Measurements from ENCODE around the gene DNAL4. TPM values are rescaled to one million over a fixed set of nuclear protein-coding genes. Genes with fewer than 3 reads are reported as not detected.
A peak's percentile ranks its signal among the peaks of the same experiment; 100 is the strongest.

DNAL4 gene
- polyA plus RNA-seq, 3 donors: 8.9 to 9.3 (median 9.0) TPM

DNA sequence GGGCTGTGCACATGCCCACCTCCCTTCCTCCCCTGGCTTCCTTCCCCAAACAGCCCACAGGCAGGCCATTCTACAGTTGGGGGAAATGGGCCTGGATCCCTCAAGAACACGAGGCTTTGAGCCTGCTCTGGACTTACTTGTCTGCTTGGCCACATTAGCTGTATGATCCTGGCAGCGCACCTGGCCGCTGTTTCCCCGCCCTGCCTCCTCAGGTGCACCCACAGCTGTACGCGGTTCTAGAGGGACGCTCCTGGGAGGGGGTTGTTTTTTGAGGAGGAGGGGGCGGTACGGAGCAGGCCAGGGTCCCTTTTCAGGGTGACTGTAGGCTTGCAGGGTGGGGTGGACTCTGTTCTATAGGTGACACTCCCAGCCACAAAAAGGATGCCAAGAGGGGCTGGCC, 26.6 kb downstream of the DNAL4 start:
- no peaks in the 10 kb centered on the region for H3K36me3 Mint-ChIP-seq
- H3K4me3 ChIP-seq (replicated peaks in 1 of 3; ENCODE audit: low read depth in 2 of 3, low read length in 3 of 3): no peak overlapping the region
- H3K9me3 ChIP-seq (replicated peaks in 1 of 2; ENCODE audit: control insufficient read depth in 1 of 2, insufficient read depth in 1 of 2, low read length in 2 of 2): no peaks in the 10 kb centered on the region
- peaks cover 1 to 5% (median 3%) of the 10 kb centered on the region in 3 donors for H3K27me3 Mint-ChIP-seq (ENCODE audit: low read depth in 3 of 3)
- no peak overlapping the region for H3K4me3 Mint-ChIP-seq
- H3K9me3 Mint-ChIP-seq: peaks cover 0 to 3% (median 0%) of the 10 kb centered on the region in 7 donors
- H3K4me1 ChIP-seq (ENCODE audit: control insufficient read depth in 1 of 2, insufficient read depth in 2 of 2, low read length in 2 of 2): no peaks in the 10 kb centered on the region
- no peak overlapping the region for H3K9ac ChIP-seq (ENCODE audit: insufficient read depth, low read length, poor library complexity, severe bottlenecking)
- H3K4me1 Mint-ChIP-seq: peaks cover 6% of the 10 kb centered on the region
- no peak for DNase-seq
- no peak overlapping the region for H3K27ac ChIP-seq (ENCODE audit: low read depth in 1 of 2, low read length in 2 of 2)
- H3K4me2 ChIP-seq (replicated peaks; ENCODE audit: extremely low read depth, low read length, poor library complexity, severe bottlenecking): no peak overlapping the region
- H3K27ac Mint-ChIP-seq: peak overlapping the region in 1 of 7 donors; percentile 11
- no peaks in the 10 kb centered on the region for H3K79me2 ChIP-seq (ENCODE audit: insufficient read depth, low read length)
- H3K27me3 ChIP-seq (ENCODE audit: control insufficient read depth in 2 of 2, insufficient read depth in 2 of 2, low read length in 2 of 2): no peaks in the 10 kb centered on the region
- TF ChIP-seq, protein P1, sequence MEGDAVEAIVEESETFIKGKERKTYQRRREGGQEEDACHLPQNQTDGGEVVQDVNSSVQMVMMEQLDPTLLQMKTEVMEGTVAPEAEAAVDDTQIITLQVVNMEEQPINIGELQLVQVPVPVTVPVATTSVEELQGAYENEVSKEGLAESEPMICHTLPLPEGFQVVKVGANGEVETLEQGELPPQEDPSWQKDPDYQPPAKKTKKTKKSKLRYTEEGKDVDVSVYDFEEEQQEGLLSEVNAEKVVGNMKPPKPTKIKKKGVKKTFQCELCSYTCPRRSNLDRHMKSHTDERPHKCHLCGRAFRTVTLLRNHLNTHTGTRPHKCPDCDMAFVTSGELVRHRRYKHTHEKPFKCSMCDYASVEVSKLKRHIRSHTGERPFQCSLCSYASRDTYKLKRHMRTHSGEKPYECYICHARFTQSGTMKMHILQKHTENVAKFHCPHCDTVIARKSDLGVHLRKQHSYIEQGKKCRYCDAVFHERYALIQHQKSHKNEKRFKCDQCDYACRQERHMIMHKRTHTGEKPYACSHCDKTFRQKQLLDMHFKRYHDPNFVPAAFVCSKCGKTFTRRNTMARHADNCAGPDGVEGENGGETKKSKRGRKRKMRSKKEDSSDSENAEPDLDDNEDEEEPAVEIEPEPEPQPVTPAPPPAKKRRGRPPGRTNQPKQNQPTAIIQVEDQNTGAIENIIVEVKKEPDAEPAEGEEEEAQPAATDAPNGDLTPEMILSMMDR (IDR thresholded peaks at IDR 0.05): no peak
- H4K20me1 ChIP-seq (ENCODE audit: insufficient read depth, low read length): no peaks in the 10 kb centered on the region
- WGBS (ENCODE audit: insufficient coverage): 82% methylated on average over 9 of the region's 9 CpGs
- no peaks in the 10 kb centered on the region for H3K36me3 ChIP-seq (replicated peaks in 1 of 2; ENCODE audit: control insufficient read depth in 1 of 2, insufficient read depth in 2 of 2, low read length in 2 of 2)
- no peak overlapping the region for H2AFZ ChIP-seq (ENCODE audit: insufficient read depth, low read depth, low read length, poor library complexity, severe bottlenecking)
- intact Hi-C loops (cut with micrococcal nuclease): no loop called here

DNA sequence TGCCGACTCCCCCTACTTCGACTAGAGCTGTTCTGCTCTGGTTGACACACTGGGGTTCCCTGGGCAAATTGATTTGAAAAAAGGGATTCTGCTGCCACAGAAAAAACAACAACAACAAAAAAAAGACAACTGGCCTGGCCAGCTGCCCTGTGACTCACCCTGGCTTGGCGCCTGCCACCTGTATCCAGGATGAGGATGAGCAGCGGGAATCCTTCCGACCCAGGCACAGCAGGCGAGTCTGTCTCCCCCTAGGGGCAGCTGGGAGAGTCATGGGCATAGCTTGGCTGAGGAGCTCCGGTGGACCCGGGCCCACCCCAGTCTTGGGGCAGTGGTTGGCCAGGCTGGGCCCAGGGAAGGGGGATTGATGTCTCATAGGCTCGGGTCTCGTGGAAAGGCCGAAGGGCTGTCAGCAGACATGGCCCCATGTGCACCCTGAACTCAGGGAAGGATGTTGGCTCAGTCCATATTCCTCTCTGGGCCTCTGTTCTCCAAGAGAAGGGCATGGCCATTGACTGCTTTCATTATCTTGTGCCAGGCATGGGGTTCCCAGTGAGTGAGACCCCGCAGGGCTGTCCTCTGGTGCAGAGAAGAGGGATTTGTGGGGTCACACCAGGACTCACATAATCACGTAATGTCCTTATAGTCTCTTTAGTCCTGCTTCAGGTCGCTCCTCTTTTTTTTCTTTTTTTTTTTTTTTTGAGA, 27.7 kb downstream of the DNAL4 start:
- H3K9me3 Mint-ChIP-seq: peaks cover 0 to 3% (median 0%) of the 10 kb centered on the region in 7 donors
- DNase-seq: peak; percentile 33 to 64 (median 54)
- H3K27ac Mint-ChIP-seq: no peak overlapping the region

More for the DNA sequence above, 27.7 kb downstream of the DNAL4 start:
- Histone ChIP-seq H3K4me2 (replicated peaks; ENCODE audit: extremely low read depth, low read length, poor library complexity, severe bottlenecking) (no peak overlapping the region), H3K4me1 (ENCODE audit: control insufficient read depth in 1 of 2, insufficient read depth in 2 of 2, low read length in 2 of 2) (no peaks in the 10 kb centered on the region), H3K79me2 (ENCODE audit: insufficient read depth, low read length) (no peaks in the 10 kb centered on the region), H3K27ac (ENCODE audit: low read depth in 1 of 2, low read length in 2 of 2) (no peak overlapping the region), H4K20me1 (ENCODE audit: insufficient read depth, low read length) (no peaks in the 10 kb centered on the region), H3K27me3 (ENCODE audit: control insufficient read depth in 2 of 2, insufficient read depth in 2 of 2, low read length in 2 of 2) (no peaks in the 10 kb centered on the region), H3K4me3 (replicated peaks in 1 of 3; ENCODE audit: low read depth in 2 of 3, low read length in 3 of 3) (no peak overlapping the region), H2AFZ (ENCODE audit: insufficient read depth, low read depth, low read length, poor library complexity, severe bottlenecking) (no peak overlapping the region), H3K36me3 (replicated peaks in 1 of 2; ENCODE audit: control insufficient read depth in 1 of 2, insufficient read depth in 2 of 2, low read length in 2 of 2) (no peaks in the 10 kb centered on the region), H3K9me3 (replicated peaks in 1 of 2; ENCODE audit: control insufficient read depth in 1 of 2, insufficient read depth in 1 of 2, low read length in 2 of 2) (no peaks in the 10 kb centered on the region), H3K9ac (ENCODE audit: insufficient read depth, low read length, poor library complexity, severe bottlenecking) (no peak overlapping the region)
- Mint-ChIP-seq H3K4me3 (no peak overlapping the region), H3K36me3 (no peaks in the 10 kb centered on the region), H3K27me3 (ENCODE audit: low read depth in 3 of 3) (peaks cover 1 to 5% (median 3%) of the 10 kb centered on the region in 3 donors), H3K4me1 (peaks cover 6% of the 10 kb centered on the region)
- TF ChIP-seq, protein P1 (IDR thresholded peaks at IDR 0.05): peak; percentile 80
- 44% methylated on average over 9 of the region's 14 CpGs for WGBS (ENCODE audit: insufficient coverage)
- intact Hi-C loops (cut with micrococcal nuclease): no loop called here
